ENCODE measurements around the gene SLC7A7.
"Not testable (repeated sequence)": the region's sequence is repeated elsewhere in the genome, so short reads cannot be mapped to it uniquely, and the experiment has no call there.

The SLC7A7 gene

DNA sequence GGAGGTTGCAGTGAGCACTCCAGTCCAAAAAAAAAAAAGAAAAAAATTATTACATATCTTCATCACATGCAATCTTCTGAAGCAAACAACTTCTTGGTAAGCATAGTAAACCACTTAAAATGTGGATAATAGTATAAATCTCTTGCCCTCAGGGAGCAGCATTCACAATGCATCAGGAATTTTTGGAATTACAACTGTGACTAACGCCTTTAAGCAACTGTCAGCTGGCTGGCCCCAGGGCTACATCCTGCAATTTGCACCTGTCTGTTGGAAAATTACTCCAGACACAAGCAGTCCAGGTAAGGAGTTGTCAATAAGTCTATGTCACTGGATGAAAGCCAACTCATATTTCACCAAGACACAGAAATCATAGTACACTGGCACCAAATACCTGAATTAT lies 5.5 kb upstream of the SLC7A7 start:
- no peak for DNase-seq

DNA sequence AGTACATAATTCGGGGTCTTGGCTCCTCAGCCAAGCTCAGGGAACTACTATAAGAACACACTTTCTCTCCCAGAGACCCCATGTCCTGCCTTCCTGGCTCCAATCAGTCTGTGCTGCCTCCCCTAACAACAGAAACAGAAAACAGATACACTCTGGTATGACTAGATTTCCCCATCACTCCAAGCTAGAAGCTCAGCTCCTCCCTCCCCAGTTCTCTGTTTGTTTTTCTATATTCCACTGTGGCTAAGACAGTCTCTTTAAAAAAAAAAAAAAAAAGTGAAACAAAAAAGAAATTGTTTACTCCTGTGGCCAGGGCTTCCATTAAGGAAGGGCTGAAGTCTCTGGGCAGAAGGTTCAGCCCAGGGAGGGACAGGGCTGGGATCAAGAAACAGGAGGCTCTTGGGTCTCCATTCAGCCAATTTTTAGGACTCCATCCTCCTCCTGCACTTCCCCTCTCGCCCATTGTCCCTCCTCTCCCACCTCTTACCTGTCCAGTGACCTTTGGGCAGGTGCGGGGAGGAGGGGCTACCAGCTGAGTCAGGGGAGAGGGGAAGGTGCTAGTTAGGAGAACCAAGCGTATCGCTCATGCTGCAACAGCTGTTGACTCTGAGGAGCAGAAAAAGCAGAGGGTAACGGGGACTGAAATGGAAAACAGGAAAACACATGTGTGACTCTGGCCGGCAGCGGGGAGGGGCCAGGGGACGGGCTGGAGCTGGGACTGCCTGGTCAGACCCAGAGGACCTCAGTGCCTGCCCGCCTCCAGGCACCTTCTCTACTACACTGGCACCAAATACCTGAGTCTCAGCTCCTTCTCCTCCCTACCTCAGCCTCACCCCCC lies 4.1 kb upstream of the SLC7A7 start:
- DNase-seq: no peak

DNA sequence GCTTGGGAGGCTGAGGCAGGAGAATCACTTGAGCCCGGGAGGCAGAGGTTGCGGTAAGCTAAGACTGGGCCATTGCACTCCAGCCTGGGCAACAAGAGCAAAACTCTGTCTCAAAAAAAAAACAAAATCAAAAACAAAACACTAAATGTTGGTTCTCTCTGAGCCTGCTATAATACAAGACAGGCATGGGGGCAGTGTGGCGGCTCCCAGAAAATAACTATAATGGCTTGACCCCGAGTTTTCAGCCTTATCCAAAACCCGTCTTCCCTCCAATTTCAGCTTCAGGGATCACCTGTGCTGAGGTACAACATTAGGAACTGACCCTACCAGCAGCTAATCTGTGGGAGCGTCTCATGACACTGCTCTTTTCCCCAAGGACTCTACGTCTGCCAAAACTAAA lies 862 bp downstream of the SLC7A7 start:
- DNase-seq: no peak

DNA sequence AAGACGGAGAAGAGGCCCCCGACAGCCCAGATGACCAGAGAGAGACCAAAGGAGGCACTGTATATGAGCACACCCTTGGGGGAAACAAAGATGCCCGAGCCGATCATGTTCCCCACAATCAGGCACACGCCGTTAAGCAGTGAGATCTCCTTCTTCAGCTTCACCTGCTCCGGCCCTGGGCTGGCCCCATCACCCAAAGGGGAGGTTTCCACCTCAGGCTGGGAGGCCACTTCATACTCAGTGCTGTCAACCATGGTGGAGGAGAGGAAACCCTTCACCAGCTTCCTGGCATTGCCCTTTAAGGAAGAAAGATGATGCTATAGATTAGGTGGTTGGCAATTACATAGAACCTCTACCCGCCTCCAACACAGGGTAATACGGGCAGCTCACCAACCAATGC lies 2.1 kb downstream of the SLC7A7 start:
- DNase-seq: no peak

DNA sequence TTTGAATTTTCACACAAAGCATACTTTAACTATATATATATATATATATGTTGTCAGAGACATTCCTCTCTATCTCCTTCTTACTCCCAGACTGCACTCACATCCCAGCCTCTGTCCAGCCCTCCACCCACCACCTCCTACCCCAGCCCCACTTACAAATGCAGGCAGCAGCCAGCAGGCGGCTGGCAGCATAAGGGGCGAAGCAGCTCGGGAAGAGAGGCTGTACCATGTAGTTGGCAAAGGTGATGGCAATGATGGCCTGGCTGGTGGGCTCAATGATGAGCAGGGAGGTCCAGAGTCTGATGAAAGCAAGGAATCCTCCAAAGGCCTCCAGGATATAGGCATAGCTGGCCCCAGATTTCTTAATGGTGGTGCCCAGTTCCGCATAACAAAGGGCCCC lies 2.5 kb downstream of the SLC7A7 start:
- DNase-seq: no peak

DNA sequence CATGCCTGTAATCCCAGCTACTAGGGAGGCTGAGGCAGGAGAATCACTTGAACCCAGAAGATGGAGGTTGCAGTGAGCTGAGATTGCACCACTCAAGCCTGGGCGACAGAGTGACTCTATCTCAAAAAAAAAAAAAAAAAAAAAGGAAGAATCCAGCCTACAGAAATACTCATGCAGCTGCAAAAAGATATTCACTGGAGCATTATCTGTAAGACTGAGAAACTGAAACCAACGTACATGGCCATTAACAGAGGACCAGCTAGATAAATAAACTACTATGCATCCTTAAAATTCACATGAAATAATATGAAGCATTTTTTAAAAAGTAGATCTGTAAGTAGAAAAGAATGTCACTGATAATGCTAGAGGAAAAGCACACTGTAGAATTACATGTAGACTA lies 3.5 kb downstream of the SLC7A7 start:
- no peak for DNase-seq

DNA sequence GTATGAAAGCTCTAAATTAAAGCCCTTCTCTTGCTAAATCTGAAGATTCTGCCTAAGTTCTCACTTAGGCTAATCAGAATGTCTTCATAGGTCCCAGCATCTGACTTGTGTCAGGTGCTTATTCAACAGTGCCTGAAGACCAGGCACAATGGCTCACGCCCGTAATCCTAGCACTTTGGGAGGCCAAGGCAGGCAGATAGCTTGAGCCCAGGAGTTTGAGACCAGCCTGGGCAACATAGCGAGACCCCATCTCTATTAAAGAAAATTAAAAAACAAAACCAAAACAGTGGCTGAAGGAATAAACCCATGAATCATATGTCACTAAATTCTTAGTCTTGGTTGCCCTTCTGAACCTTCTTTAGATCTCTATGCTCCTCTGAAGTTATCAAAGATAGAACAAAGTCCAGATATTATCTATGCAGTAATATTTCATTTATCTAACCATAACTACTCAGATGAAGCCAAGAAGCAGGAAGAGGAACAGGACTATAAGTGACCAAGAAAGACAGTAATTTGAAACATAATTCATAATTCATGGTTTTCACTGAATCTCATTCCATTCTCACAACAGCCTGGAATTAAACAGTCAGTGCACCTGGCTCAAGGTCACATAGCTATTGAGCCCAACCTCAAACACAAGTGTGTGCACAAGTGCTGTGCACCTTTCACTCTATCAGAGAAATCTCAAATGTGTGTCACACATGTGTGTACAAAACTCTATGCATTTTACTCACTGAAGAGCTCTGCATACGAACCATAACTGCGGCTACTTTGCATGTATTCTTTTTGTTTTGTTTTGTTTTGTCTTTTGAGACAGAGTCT lies 6.6 kb downstream of the SLC7A7 start:
- no peak for DNase-seq

DNA sequence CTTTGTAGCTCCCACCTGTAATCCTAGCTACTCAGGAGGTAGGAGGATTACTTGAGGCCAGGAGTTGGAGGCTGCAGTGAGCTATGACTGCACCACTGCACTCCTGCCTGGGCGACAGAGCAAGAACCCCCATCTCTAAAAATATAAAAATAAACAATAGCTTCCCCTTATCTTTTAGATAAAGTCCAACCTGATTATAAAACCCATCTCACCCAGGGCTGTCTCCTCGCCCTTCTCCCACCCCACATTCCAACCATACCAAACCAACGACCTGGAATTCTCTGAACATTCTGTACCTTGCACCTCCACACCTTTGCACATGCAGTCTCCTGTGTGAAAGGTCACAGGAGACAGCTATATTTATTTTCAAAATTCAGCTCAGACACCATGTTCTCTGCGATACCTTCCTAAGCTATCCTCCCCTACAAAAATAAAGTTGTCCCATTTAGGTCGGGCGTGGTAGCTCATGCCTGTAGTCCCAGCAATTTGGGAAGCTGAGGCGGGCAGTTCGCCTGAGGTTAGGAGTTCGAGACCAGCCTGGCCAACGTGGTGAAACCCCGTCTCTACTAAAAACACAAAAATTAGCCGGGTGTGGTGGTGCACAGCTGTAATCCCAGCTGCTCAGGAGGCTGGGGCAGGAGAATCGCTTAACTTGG lies 7.7 kb downstream of the SLC7A7 start:
- no peak for DNase-seq

DNA sequence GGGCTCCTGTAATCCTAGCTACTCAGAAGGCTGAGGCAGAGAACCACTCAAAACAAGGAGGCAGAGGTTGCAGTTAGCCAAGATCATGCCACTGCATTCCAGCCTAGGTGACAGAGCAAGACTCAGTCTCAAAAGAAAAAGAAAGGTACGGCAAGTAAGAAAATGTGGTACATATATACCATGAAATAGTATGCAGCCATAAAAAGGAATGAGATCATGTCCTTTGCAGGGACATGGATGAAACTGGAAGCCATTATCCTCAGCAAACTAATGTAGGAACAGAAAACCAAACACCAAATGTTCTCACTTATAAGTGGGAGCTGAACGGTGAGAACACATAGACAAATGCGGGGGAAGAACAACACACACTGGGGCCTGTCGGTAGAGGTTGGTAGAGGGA lies 10.0 kb downstream of the SLC7A7 start:
- DNase-seq: not testable (repeated sequence)

DNA sequence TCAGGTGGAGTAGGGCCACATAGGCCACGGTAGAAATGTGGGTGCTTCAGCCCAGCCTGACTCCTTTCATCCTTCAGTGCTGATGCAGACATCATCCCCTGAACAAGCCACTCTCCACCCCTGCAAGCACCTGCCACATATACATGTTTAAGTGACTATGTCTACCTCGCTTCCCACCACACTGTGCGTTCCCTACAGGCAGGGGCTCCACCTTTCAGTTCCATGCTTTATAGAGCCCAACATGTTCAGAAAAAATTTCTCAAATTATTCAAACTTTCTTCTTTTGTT lies 11.6 kb downstream of the SLC7A7 start:
- DNase-seq: no peak

DNA sequence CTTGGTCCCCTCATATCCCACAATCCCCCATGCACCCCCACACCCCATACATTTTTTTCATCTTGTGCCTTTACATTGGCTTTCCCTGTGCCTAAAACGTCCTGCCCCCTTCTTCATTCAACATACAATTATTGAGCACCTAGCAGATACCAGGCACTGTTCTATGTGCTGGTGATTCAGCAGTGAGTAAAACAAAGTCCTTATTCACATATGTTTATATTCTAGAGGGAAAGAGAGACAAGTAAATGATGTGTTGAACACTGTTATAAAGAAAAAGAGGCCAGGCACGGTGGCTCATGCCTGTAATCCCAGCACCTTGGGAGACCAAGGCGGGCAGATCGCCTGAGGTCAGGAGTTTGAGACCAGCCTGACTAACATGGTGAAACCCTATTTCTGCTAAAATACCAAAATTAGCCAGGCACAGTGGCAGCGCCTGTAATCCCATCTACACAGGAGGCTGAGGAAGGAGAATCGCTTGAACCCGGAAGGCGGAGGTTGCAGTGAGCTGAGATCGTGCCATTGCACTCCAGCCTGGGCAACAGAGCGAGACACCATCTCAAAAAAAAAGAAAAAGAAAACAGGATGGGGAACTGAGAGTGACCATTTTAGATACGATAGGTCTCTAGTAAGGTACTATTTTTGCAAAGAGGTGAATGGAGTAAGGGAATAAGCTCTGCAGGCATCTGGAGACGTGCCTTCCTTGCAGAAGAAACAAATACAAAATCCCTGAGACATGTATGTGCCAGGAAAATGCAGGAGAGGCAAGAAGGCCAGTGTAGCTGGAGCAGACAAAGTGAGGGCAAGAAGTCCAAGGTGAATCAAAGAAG lies 12.2 kb downstream of the SLC7A7 start:
- no peak for DNase-seq

DNA sequence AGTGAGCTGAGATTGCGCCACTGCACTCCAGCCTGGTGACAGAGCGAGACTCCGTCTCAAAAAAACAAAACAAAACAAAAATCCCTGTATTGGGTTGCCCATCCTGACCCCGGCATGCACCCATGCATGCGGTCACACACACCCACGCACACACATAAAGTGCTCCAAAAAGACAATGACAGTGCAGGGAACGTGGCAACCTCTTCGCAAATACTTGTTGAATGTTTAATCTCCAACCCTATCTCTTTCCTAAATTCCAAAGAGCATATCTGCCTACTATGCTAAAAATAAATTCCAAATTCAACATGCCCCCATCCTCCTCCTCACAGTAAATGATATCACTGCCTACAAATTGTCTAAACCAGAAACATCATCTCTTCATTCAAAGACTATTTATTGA lies 13.5 kb downstream of the SLC7A7 start:
- DNase-seq: no peak

DNA sequence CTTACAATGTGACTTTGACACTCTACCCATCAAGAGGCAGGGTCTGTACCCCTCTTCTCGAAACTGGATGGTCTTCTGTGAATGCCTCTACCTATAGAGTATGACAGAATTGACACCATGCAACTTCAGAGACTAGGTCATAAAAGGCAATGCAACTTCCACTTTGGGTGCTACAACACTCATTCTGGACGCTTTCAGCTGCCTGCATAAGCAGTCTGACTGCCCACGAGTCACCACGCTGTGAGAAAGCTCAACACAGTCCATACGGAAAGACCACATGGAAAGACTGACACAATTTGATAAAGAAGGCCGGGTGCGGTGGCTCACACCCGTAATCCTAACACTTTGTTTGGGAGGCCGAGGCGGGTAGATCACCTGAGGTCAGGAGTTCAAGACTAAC lies 14.9 kb downstream of the SLC7A7 start:
- DNase-seq: no peak

DNA sequence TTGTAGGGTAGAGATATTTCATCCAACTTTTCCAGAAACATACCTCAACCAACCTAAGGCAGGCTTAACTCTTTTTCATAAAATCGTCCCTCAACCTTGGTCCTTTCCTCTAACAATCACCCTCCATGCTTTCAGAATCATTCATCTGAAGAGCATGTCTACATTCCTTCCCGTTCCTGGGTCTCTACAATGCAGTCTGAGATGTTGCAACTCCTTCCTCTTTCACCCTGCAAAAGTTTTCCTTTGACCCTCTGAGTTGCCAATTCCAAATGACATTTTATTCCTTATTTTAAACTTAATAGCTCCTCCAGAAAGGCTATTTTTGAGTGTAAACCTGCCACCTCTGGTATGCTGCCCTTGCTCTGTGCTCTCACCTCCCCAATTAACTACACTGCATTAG lies 16.7 kb downstream of the SLC7A7 start:
- no peak for DNase-seq

DNA sequence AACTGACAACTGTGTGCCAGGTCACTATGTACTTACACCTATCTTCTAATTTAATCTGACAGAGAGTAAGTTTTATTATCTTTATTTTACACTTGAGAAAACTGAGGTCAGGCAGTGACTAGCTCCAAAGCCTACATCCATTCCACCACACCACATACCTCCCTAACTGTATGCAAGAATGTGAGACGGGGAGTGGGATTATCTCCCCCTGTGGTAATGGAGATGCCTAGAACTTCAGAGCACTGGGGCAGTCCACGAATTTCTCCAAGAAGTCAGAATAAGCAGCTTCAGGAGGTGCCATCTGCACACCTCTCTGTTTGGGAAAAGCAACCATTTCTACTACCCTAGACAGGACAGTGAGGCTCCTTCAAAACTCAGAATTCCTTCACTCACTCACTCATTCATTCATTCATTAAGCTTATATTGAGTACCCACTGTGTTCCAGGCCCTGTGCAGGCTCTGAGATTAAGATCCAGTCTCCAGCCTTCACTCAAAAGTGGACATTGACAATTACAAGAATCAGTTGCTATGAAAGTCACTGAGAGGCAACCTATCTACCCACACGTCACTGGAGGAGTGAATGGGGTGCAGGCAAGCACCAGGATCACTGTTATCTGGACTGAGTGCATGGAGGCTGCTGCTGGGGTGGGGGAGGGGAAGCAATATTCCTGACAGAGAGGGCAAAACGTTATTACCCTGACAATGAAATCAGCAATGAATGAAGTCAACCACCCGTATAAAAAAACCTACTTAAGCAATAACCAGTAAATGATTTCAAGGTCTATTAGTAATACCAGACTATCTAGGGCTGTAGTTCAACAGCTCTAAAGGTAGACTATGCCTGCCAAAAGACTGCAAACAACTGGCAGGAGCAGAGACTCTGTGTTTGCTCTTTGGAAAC lies 18.0 kb downstream of the SLC7A7 start:
- no peak for DNase-seq

DNA sequence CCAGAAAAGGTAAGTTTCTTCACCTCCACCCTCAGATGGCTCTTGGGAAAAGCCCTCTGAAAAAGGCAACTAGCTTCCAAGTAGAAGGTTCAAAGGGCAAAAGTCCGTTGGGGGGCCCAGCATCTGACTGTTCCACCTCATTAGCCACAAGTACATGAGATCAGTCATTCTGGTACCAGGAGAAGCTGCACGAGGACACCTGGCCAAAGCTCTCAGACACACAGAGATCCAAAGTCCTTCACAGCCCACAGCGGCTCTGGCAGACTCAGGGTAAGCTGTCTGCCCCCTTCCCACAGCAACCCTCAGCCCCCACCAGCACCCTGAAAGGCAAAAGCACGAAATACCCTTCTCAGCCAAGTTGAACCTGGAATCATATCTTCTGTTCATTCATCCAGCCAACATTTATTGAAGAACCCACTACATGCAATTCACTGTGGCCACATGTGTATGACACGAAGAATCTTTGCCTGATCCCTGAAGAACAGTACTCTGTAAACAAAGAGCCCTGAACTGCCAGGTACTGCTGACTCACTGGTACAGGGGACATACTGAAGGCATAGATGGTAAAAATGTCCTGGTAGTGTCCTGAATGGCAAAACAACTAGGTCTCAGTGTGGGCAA lies 19.0 kb downstream of the SLC7A7 start:
- DNase-seq: no peak

DNA sequence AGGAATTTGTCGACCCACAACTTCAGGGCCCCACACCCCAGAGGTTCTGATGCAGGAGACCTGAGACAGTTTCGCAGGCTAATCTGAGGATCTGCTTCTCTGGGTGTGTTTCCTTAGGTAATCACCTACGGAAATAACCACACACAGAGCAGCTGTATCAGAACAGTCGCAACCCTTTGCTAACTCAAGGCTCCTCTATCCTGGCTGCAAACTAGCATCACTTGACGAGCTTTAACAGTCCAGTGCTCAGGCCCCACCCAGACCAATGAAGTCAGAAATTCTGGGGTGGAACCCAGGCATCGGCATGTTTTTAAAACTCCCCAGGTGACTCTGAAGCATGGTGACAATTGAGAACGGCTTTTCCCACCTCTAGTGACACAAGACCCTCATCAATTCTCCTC lies 20.7 kb downstream of the SLC7A7 start:
- DNase-seq: no peak

DNA sequence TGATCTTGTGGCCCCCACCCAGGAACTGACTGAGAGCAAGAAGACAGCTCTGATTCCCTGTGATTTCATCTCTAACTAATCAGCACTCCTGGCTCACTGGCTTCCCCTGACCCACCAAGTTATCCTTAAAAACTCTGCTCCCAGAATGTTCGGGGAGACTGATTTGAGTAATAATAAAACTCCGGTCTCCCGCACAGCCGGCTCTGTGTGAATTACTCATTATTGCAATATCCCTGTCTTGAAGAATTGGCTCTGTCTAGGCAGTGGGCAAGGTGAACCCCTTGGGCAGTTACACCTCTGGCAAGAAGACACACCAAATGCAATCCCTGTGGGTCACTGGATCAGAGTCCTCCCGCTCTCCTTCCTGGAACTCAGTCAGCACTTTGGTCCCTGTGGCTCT lies 21.3 kb downstream of the SLC7A7 start:
- DNase-seq: no peak

DNA sequence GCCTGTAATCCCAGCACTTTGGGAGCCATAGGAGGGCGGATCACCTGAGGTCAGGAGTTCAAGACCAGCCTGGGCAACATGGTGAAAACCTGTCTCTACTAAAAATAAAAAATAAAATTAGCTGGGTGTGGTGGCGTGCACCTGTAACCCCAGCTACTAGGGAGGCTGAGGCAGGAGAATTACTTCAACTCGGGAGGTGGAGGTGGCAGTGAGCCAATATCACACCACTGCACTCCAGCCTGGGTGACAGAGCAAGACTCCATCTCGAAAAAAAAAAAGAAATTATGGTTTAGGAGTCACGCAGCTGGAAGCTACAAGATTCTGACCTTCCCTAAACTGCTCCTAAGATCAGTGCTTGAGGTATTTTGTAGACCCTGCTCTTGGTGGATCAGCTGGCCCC lies 21.7 kb downstream of the SLC7A7 start:
- DNase-seq: not testable (repeated sequence)

DNA sequence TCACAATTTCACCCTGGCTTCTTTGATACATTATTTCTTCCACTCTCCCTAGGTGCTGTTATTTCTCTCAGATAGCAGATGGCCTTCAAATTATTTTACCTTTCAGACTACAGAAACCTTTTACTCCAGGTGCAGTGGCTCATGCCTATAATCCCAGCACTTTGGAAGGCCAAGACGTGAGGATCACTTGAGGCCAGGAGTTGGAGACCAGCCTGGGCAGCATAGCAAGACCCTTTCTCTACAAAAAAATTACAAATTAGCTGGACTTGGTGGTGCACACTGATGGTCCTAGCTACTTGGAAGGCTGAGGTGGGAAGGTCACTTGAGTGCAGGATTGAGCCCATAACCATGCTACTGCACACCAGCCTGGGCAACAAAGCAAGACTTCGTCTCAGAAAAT lies 23.1 kb downstream of the SLC7A7 start:
- DNase-seq: no peak

DNA sequence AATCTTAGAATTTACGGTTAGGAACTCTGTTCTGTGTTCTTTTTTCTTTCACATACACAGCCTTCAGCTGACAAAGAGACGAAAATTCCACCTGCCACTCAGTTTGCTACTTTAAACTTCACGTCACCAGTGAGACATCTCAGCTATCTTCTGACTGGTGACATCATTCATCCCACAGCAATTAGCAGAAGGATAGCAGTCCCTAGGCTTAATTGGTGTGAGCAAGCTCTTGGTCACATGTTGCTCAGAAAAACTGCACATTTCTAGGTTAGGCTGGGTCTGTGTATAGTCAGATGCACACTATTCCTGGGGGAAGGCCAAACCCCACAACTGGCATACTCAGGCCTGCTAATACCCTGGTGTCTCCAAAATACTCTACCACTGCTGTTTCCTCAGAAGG lies 23.9 kb downstream of the SLC7A7 start:
- no peak for DNase-seq

DNA sequence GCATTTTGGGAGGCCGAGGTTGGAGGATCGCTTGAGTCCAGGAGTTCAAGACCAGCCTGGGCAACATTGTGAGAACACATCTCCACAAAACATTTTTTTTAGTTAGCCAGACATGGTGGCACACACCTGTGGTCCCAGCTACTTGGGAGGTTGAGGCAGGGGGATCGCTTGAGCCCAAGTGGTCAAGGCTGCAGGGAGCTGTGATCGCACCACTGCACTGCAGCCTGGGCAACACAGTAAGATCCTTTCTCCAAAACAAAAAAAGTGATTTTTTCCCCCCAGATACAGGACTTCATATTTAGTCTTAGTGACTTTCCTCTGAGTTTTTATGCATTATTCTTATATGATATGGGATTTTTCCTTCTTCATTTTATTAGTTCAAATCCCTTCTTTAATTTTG lies 28.6 kb downstream of the SLC7A7 start:
- DNase-seq: no peak

Measured in retina (tissue), 1 donor.